ENCODE results near the gene CTSW. TPM values are rescaled to one million over a fixed set of nuclear protein-coding genes. Genes with fewer than 3 reads are reported as not detected.

Gene CTSW
- total RNA-seq, 1 experiment from 2014 or later = not detected

GRCh38 chr11:65856689-65857499, 22.7 kb upstream of the CTSW start:
- no peaks in the 10 kb centered on the region for H3K9me3 ChIP-seq (ENCODE audit: control insufficient read depth, insufficient read depth, low read depth, low read length)
- intact Hi-C loops (cut with micrococcal nuclease; ENCODE audit: unreplicated experiment) = loop anchor here (10.0 kb wide), 1 partner anchor 302 kb away; the partner anchor contains the start of gene LTBP3
- in situ Hi-C loops (cut with HindIII; ENCODE audit: low pct_unique_long_range_greater_than_20kb, low sequenced_read_pairs) = no loop called here
- peak overlapping the region; percentile 94 to 99 for H3K4me3 ChIP-seq (ENCODE audit: low read depth in 2 of 2, low read length in 2 of 2)
- H3K27ac ChIP-seq (ENCODE audit: low read length) = peak overlapping the region; percentile 93
- H3K4me1 ChIP-seq (ENCODE audit: control insufficient read depth, insufficient read depth, low read length) = peaks cover 45% of the 10 kb centered on the region
- TF ChIP-seq POLR2AphosphoS5 (IDR thresholded peaks at IDR 0.05; ENCODE audit: low read depth, low read length) (peak; percentile 75), CTCF (IDR thresholded peaks at IDR 0.05) (no peak)
- H3K27me3 ChIP-seq (ENCODE audit: control insufficient read depth, insufficient read depth, low read length) = no peaks in the 10 kb centered on the region
- CTCF ChIA-PET = no interaction called here
- DNase-seq (ENCODE audit: low read depth, low spot score) (no peak), ATAC-seq (peak; percentile 35)
- H3K36me3 ChIP-seq (ENCODE audit: control insufficient read depth, insufficient read depth, low read length) = peaks cover 31% of the 10 kb centered on the region
- no TSS peak for BruUV-seq (replicated peaks)
- POLR2A ChIA-PET = no interaction called here

GRCh38 chr11:65857500-65857852, 22.2 kb upstream of the CTSW start:
- Histone ChIP-seq H3K36me3 (ENCODE audit: control insufficient read depth, insufficient read depth, low read length) (peaks cover 31% of the 10 kb centered on the region), H3K4me1 (ENCODE audit: control insufficient read depth, insufficient read depth, low read length) (peaks cover 51% of the 10 kb centered on the region), H3K4me3 (ENCODE audit: low read depth in 2 of 2, low read length in 2 of 2) (peak overlapping the region; percentile 94 to 99), H3K27ac (ENCODE audit: low read length) (peak overlapping the region; percentile 93), H3K27me3 (ENCODE audit: control insufficient read depth, insufficient read depth, low read length) (no peaks in the 10 kb centered on the region), H3K9me3 (ENCODE audit: control insufficient read depth, insufficient read depth, low read depth, low read length) (no peaks in the 10 kb centered on the region)
- BruUV-seq (replicated peaks) = no TSS peak
- intact Hi-C loops (cut with micrococcal nuclease; ENCODE audit: unreplicated experiment) (loop anchor here (10.0 kb wide), 1 partner anchor 303 kb away; the partner anchor contains the start of gene LTBP3), in situ Hi-C loops (cut with HindIII; ENCODE audit: low pct_unique_long_range_greater_than_20kb, low sequenced_read_pairs) (no loop called here)
- ChIA-PET POLR2A (no interaction called here), CTCF (no interaction called here)
- DNase-seq (ENCODE audit: low read depth, low spot score) (no peak), ATAC-seq (peak; percentile 0; the same call in 1 of the 2 replicates)
- no peak for TF ChIP-seq POLR2AphosphoS5 (IDR thresholded peaks at IDR 0.05; ENCODE audit: low read depth, low read length)

DNA sequence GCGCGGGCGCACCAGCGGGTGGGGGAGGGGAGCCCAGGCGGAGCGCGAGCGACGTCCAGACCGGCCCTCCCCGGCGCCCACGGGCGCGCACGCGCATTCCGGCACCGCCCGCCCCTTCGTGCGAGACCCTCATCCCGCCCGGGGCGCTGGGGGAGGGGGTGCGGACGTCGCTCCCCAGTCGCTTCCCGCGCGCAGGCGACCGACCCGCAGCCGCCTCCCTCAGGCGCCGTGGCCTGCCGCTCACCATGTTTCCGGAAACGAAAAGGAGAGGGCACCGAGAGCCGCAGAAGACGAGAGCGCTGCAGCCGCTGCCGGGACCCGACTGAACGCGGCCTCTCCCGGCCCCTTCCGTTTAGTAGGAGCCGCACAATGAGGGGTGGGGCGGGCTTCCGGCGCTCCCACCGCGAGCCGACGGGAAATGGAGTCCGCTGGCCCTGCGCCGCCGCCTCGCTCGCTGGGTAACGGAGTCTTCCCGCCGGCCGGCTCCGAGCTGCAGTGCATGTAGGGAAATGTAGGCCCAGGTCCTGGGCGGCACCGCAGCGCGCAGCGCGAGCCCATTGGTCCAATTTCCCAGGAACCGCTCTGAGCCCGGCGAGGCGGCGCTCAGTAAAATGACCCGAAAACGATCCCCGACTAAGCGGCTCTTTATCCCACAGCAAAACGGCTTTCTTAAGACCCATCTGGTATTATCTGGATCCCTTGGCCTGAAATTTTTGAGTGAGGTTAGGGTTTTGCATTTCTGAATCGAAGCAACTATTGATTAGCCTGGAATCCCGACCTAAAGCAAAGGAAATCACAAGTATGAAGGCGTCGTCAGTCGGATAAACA, 21.6 kb upstream of the CTSW start, which contains the start of gene CFL1:
CFL1 (minus strand) TSS at position 328 of the 828 bp plus-strand sequence; CDS start at position 247, 81 bp downstream.
- peak within 1 kb of the TSS; percentile 98 for H3K27ac ChIP-seq (ENCODE audit: low read length)
- intact Hi-C loops (cut with micrococcal nuclease; ENCODE audit: unreplicated experiment) (loop anchor here (10.0 kb wide), 1 partner anchor 303 kb away; the partner anchor contains the start of gene LTBP3), in situ Hi-C loops (cut with HindIII; ENCODE audit: low pct_unique_long_range_greater_than_20kb, low sequenced_read_pairs) (no loop called here)
- H3K4me3 ChIP-seq (ENCODE audit: low read depth in 2 of 2, low read length in 2 of 2) = peak within 1 kb of the TSS; percentile 94 to 99
- ChIA-PET POLR2A (interaction anchor here (0.6 to 0.7 kb wide), 4 partner anchors 16 to 1563 kb away, joined by 3 to 26 read pairs (median 8); no protein-coding TSS in a partner anchor), CTCF (interaction anchor here (3.3 kb wide), 1 partner anchor 27 kb away, joined by 14 read pairs; no protein-coding TSS in a partner anchor)
- BruUV-seq (replicated peaks) = no TSS peak
- peaks cover 56% of the 10 kb centered on the region for H3K4me1 ChIP-seq (ENCODE audit: control insufficient read depth, insufficient read depth, low read length)
- ATAC-seq (peak; percentile 73), DNase-seq (ENCODE audit: low read depth, low spot score) (peak; percentile 89)
- no peaks in the 10 kb centered on the region for H3K9me3 ChIP-seq (ENCODE audit: control insufficient read depth, insufficient read depth, low read depth, low read length)
- H3K36me3 ChIP-seq (ENCODE audit: control insufficient read depth, insufficient read depth, low read length) = peaks cover 28% of the 10 kb centered on the region
- H3K27me3 ChIP-seq (ENCODE audit: control insufficient read depth, insufficient read depth, low read length) = no peaks in the 10 kb centered on the region
- TF ChIP-seq SIN3A (IDR thresholded peaks at IDR 0.05; ENCODE audit: borderline replicate concordance, insufficient read depth, low read depth, low read length) = peak; percentile 96; the same call in 1 of the 2 replicates
- peak; percentile 54; the same call in 1 of the 2 replicates for TF ChIP-seq TCF7L2 (IDR thresholded peaks at IDR 0.05; ENCODE audit: low read depth, low read length)
- TF ChIP-seq POLR2AphosphoS5 (IDR thresholded peaks at IDR 0.05; ENCODE audit: low read depth, low read length) = peak; percentile 99
- TF ChIP-seq, protein P1, sequence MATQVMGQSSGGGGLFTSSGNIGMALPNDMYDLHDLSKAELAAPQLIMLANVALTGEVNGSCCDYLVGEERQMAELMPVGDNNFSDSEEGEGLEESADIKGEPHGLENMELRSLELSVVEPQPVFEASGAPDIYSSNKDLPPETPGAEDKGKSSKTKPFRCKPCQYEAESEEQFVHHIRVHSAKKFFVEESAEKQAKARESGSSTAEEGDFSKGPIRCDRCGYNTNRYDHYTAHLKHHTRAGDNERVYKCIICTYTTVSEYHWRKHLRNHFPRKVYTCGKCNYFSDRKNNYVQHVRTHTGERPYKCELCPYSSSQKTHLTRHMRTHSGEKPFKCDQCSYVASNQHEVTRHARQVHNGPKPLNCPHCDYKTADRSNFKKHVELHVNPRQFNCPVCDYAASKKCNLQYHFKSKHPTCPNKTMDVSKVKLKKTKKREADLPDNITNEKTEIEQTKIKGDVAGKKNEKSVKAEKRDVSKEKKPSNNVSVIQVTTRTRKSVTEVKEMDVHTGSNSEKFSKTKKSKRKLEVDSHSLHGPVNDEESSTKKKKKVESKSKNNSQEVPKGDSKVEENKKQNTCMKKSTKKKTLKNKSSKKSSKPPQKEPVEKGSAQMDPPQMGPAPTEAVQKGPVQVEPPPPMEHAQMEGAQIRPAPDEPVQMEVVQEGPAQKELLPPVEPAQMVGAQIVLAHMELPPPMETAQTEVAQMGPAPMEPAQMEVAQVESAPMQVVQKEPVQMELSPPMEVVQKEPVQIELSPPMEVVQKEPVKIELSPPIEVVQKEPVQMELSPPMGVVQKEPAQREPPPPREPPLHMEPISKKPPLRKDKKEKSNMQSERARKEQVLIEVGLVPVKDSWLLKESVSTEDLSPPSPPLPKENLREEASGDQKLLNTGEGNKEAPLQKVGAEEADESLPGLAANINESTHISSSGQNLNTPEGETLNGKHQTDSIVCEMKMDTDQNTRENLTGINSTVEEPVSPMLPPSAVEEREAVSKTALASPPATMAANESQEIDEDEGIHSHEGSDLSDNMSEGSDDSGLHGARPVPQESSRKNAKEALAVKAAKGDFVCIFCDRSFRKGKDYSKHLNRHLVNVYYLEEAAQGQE (IDR thresholded peaks at IDR 0.05; ENCODE audit: insufficient read depth in 1 of 2, low read depth in 2 of 2, low read length in 1 of 2) = no peak; a peak in 1 of 4 replicates

Measured in Panc1 (cell line).